HG02840 (cell line): ENCODE results near the gene CRACDL.

Source experiments
- ATAC-seq: cut with Tn5 transposase; IDR thresholded peaks from one replicate; pipeline ENCODE4 v1.9.1; 2021; ENCODE audit warnings: mild to moderate bottlenecking, moderate library complexity, moderate number of reproducible peaks; ENCODE audit not compliant: unreplicated experiment, low FRiP score

The CRACDL gene

DNA sequence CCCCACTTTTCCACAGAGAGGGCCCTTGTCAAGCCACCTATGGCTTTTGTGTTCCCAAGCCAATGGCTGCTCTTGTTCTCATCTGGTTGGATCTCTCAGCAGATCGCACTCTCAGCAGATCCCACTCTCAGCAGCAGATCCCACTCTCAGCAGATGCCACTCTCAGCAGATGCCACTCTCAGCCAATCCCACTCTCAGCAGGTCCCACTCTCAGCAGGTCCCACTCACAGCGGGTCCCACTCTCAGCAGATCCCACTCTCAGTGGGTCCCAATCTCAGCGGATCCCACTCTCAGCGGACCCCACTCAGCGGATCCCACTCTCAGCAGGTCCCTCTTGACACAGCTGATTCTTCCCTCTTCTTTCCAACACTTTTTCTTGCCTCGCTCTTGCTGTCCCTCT lies 145.8 kb downstream of the CRACDL start:
- ATAC-seq = no peak

DNA sequence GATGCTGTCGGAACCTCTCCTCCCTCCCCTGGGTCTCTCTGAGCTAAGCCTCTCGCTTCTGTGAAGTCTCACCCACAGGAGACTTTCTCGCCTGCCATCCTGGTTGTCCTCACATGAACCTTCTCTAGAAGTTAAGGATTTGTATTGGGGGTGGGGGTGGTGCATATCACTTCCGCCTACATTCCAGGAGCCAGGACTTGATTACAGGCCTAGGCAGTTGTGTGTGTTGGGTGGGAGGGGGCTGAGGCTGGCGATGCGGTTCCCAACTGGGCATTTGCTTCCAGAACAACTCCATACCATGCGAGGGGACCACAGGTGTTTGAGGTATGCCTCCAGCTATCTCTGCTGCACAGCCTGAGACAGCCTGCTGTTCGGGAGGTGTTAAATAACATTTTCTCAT lies 148.3 kb downstream of the CRACDL start:
- ATAC-seq = no peak

DNA sequence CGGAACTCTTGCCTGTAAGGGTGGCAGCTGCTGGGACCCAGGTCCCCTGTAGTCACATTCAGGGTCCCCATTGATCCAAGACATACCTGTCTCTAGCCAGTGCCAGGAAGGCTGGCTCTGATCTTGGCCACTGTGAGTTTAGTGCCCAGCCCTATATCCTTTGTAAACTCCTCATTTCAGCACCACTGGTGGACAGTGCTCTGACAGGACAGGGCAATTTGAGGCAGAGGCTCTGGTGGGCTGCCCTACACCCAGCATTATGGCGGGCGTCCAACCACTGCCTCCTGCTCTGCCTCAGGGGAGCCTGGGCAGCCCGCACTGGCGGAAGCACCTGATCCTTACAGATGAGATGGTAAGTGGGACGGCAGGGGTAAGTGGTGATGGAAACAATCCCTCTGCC lies 149.8 kb downstream of the CRACDL start:
- ATAC-seq = no peak

DNA sequence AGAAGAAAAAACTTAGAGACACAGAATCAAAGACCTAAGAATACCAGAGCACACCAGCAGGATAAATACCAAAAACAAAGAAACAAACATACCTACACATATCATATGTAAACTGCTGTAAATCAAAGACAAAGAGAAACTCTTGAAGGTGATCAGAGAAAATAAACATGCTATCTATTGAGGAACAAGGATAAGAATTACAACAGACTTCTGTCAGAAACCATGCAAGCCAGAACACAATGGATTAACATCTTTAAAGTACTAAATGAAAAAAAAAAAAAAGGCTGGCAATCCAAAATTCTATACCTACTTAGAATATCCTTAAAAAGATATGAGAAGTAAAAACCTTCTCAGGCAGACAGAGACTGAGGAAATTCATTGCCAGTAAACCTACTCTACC lies 153.5 kb downstream of the CRACDL start:
- ATAC-seq = no peak

DNA sequence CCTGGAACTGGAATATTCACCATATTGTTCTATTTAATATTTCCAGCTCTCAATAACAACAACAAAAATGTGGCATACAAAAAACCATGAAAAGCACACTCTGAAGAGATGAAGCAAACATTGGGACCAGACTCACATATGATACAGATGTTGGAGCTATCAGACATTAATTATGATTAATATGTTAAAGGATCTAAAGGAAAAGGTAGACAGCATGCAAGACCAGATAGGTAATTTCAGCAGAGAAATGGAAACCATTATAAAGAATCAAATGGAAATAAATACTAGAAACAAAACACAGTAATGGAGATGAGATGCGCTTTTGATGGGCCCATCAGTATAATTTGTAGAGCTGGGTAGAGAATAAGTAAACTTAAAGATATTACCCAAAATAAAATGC lies 154.2 kb downstream of the CRACDL start:
- ATAC-seq = no peak

DNA sequence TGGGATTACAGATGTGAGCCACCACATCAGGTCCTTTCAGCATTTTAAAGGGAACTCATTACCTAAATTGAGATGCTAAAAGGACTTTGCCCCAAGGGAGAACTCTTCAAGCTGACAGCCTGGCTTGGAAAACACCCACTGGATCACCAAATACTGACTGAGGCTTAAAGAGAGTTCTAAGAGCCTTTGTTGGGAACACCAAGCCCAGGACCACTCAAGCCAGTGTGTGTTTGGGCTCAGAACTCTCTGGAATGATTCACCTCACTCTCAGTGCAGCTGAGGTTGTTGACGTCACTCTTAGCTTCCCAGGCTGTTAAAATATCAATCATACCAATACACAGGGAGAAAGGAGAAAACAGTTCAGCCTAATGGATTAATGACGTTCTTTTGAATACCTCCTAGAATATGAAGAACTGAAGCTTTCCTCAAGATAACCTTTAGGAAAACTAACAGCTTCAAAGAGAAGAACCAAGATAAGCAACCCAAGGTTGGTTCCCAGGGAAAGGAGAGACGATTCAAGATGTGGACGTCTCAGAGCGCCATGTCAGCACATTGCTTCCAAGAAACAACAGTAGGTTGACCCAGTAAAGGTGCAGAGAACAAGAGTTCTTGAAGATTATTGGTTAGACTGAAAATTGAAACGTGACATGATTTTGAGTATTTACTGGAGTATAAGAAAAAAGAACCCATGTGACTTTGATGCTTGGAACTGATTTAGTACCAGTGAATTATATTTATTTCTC lies 157.1 kb downstream of the CRACDL start:
- no peak for ATAC-seq

DNA sequence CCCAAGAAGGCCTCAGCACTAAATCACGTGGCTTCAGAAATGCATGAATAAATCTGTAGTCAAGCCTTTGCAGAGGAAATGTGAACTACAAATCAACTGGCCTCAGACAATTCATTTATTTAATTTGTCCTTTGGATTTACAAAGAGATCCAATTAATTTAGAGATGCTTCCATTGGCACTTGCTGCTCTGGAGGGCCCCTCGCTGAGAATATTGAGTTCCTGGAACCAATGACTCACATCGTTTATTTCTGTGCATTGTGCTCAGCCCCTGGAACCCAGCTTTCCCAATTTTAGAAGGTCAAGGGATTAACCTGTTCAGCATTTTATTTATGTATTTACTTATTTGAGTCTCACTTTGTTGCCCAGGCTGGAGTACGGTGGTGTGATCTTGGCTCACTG lies 157.9 kb downstream of the CRACDL start:
- ATAC-seq = no peak

DNA sequence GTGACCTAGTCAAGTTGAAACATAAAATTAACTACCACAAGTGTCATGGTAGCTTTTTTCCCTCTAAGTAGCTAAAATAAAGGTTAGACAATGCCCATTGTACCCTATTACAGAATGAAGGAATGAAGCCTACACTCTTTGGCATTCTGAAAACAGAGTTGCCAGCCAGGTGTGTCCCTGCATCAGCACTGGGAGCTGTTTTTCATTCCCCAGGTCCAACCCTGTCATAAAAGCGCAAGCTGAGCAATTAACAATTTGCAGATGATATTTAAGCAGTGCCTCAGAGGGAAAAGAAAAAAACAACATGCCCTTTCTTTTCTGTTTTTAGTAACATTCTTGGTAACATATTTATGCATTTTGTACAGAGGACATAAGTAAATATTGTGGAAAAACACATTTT lies 158.3 kb downstream of the CRACDL start:
- ATAC-seq = no peak

DNA sequence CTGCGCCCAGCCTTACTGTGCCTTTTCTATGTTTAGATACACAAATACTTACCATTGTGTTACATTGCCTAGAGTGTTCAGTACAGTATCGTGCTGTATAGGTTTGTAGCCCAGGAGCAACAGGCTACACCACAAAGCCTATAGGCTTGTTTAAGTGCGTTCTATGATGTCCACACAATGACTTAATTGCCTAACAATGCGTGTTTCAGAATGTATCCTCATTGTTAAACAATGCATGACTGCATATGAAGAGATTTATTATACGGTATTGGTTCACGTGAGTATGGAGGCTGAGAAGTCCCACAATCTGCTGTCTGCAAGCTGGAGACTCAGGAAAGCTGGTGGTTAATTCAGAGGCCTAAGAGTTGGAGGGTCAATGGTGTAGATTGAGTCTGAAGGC lies 158.9 kb downstream of the CRACDL start:
- no peak for ATAC-seq

DNA sequence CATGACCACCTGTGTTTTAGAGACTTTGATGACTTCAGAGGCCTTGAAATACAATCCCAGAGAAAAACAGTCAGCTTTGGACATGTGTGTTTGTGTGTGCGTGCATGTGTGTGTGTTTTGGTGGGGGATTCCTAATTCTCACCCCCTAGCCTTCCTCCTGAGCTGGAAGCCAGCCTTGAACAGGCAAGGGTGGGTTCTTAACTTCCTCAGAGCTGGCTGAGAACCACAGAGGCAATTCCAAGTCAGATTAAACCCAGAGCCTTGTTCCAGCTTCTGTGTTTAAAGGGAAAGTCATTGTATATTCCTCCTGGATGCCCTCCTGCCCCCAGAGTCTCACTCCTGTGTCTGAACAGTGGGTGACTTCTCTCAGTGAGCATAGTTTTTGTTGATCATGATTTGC lies 159.9 kb downstream of the CRACDL start:
- no peak for ATAC-seq

DNA sequence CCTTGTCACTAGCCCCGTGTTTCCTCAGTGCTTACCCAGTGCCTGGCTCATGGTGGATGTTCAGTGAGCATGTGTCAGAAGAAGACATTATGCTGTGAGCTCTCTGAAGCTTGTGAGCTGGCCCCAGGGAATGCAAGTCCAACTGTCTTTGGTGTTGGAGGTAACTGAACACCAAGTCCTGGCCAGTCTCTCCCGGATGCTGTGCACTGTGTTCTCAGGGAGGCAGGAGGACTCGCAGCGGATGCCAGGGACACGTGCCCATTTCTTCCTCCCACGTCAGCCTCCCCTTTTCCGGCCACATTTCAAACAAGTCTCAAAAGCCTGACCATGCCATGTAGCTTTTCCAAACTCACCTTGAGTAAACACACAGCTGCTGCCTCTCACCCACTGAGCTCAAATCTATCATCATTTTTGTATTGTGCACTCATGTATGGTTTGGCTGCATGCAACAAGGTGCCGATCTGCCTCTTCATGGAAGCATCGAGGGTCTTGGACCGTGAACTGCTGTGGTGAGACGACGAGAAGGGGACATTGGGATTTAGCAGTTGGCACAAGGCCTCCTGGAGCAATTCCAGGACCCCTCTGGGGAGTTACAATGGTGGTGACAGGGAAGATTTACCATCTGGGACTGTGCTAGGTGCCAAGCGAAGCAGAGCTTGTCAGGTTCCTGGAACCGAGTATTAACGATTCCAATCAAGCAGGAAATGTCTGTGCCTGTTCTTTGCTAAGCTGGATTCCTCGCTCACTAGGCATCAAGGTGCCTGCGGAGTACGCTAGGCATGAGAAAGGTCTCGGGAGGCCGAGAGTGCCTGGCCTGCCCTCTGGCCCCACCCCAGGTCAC lies 160.7 kb downstream of the CRACDL start:
- no peak for ATAC-seq

DNA sequence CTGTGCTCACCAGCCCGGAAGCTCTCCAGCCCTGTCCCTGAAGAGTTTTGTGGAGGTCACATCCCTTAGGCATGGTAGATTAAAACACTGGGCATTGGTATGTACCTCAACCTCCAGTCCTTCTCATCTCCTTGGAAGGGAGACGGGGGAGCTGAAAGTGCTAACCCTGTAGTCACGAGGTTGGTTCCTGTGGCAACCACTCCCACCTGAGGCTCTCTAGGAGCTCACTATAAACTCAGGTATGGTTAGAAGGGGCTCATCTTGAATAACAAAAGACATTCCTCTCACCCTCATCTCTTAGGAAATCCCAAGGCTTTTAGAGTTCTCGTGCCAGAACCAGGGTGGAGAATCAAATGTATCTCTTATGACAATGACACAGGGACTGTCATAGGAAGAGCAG lies 162.1 kb downstream of the CRACDL start:
- ATAC-seq = no peak

DNA sequence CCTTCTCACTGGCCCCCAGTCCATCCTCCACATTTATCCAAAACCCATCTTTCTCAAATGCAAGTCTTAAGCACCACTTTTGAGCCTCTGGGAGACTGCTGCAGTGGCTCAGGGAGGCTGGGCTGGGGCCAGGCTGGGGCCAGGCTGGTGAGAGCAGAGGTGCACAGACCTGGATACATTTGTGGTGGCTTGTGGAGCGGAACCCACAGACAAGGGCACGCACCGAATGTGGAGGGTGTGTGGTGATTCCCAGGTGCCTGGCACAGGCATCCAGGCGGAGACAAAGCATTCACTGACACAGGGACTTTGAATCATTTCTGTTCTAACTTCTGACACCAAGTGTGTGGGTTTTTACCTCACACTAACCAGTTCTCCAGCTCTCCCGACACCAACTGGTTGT lies 162.9 kb downstream of the CRACDL start:
- ATAC-seq = no peak

DNA sequence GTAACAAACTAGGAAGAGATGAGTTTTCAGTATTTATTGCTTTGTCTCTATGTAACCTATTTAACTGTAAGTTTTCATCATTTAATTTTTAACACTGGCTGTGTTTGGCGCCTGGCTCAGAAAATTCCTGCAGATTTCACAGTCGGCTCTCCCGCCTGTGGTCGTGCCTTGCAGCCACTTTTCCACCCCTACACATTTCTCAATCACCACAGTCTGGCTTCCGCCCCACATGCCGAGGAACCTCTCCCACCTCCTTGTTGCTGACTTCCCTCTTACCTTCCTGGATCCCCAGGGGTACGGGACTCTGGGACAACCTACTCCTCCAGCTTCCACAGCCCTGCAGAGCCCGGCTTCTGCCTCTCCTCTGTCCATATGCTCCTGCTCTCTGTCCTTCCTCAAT lies 163.5 kb downstream of the CRACDL start:
- no peak for ATAC-seq

DNA sequence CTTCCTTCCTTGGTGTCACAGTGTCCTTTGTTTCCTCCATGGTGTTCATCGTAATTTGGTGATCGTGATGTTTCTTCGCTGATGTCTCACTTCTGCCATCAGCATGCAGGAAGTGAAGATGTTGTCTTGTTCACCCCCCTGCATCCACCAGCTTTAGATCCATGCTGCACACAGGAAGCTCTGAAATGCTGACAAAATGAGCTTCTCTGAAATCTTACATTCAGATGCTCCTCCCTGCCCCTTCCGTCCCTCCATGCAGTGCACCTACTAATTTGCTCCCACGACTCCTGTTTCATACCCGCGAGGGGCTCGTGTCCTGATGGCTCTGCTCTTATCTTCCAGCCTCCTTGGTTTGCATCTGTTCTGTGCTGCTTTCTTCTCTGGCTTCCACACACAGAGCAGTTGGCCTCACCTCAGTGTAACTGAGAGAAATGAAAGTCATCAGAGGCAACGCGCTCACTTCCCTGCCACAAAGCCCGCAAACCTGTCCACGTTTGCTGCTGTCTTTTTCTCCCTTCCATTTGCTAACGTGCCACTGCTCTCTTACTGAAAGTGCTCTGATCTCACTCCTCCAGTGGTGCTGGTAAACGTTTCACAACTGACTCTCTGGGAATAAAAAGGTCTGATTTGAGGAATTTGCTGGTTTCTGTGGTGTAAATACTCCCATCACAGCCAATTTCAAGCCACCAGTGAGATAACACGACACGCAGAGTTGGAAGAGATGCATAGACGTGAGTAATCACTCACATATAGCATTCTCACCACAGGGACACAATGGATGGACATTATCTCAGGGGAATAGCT lies 164.1 kb downstream of the CRACDL start:
- no peak for ATAC-seq

DNA sequence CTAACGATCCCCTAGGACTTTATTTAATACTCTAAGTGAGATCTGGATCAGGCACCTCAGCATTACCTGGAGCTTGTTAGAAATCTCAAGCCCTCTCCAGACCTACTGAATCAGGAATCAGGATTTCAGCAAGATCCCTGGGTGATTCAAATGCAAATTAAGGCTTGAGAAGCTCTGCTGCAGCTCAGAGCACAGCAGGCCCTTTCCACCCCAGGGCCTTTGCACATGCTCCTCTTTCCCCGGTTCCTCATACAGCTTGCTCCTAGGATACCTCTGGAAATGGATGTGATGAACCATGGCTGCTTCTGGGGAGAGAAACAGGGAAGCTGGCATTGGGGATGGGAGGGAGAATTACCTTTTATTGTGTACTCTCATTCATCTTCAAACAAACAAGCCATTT lies 164.8 kb downstream of the CRACDL start:
- no peak for ATAC-seq

DNA sequence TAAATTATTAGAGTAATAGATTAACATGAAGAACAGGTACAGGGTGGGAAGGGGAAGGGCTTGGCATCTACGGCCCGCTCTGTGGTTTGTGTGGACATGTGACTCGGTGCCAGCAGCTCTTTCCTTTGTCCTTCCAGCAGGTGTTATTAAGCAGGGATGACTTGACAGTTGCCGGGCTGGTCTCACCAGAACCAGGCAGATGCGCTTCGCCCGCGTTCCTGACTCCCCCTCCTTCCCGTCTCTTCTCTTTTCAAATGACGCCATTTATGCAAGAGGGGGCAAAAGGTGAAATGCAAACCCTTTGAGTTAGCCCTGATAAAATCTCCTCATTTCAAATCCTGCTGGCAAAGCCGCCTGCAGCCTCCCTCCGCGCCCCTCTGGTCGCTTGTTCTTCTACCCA lies 166.2 kb downstream of the CRACDL start:
- no peak for ATAC-seq

DNA sequence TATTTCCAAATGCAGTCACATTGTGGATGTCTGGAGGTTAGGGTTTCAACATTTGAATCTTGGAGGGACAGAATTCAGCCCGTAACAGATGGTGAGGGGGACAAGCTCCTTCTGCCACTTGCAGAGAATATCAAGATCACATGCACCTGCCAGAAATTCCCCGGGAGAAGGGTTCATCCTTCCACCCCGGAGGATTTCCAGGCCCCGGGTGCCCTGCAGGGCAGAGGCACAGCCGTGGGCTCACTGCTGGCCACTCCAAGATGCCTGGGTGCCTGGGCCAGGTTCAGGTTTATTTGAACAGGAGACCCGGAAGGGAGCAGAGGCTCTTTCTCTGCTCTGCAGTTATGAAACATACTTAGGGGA lies 166.9 kb downstream of the CRACDL start:
- no peak for ATAC-seq

DNA sequence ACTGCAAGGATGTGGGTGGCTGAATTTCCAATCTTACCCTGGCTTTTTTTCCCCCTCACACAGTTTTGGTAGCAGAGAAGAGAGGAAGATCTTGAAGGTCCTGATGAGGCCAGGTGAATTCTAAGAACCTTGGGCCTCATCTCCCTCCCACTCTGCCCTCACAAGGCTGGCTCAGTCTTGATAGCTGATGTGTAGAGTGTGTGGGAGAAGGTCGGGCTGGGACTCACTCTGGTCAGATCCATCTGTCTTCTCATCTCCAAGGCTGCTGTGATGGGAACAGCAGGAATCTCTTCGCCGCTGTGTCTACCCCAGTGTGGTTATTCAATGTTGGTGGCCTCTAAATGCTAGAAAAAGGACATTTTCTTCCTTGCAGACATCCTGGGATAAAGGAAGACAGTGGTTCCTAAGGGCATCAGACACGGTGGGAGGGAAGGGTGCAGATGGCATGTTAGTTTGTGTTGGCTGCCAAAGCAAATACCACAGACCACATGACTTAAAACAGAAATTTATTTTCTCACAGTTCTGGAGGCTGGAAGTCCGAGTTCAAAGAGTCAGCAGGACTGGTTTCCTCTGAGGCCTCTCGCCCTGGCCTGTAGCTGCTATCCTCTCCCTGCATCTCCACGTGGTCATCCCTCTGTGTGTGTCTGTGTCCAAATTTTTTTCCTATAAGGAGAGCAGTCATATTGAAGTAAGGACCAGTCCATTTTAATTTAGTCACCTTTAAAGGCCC lies 167.5 kb downstream of the CRACDL start:
- ATAC-seq = no peak

DNA sequence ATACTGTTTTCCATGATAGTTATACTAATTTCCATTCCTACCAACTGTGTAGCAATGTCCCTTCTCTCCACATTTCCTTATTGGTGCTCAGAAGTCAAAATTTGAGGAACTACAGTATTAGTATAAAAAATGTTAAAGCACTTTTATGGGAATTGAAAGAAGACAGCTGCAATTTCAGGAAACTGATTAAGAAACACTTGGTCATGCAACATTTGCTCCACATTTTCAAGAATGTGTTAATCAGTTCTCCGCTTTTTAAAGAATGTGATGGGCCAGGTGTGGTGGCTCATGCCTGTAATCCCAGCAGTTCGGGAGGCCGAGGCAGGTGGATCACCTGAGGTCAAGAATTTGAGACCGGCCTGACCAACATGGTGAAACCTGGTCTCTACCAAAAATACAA lies 171.5 kb downstream of the CRACDL start:
- no peak for ATAC-seq
